Endometrial microvascular endothelial cells (primary cell): ENCODE measurements around the gene NELL1. TPM values are rescaled to one million over a fixed set of nuclear protein-coding genes. Genes with fewer than 3 reads are reported as not detected.
"Not testable (repeated sequence)": the region's sequence is repeated elsewhere in the genome, so short reads cannot be mapped to it uniquely, and the experiment has no call there.

ENCODE experiments used
- in situ Hi-C: cut with HindIII; loops from 2 replicates; pipeline ENCODE4 v1.10.0; 2017; ENCODE audit warnings: low sequenced_read_pairs, low pct_unique_long_range_greater_than_20kb; ENCODE audit errors: inconsistent ontology term
- total RNA-seq: library from RNA; depleted of rRNA; stranded (reverse); fragments of >200 nt; gene quantifications from one replicate; pipeline ENCODE4 v1.2.3, GENCODE V29; 2015; ENCODE audit errors: inconsistent ontology term

NELL1 gene
- total RNA-seq, 1 donor from 2014 or later: not detected

- in situ Hi-C loops: no loop called here
These were observed 556.5 kb downstream of the NELL1 start for GRCh38 chr11:21225860-21226259.

GRCh38 chr11:21229224-21229623, 559.8 kb downstream of the NELL1 start:
- in situ Hi-C loops: no loop called here

DNA sequence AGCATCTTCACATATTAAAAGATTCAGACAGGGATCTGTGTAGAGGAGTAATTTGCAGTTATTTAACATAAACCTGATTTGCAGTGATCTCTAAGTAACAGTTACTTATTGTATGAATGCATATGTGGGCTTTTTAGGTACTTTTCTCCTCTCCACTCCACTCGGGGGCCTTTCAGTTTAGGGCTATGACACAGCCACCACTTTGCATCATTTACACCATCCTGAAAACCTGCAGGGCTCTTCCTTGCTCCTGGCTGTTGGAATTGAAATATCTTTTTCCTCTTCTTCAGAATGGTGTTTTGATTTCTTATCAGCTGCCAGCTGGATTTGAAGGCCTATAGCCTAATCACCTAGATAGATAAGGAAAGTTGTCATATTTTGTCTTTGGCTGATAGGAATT, 580.8 kb downstream of the NELL1 start:
- in situ Hi-C loops: no loop called here

DNA sequence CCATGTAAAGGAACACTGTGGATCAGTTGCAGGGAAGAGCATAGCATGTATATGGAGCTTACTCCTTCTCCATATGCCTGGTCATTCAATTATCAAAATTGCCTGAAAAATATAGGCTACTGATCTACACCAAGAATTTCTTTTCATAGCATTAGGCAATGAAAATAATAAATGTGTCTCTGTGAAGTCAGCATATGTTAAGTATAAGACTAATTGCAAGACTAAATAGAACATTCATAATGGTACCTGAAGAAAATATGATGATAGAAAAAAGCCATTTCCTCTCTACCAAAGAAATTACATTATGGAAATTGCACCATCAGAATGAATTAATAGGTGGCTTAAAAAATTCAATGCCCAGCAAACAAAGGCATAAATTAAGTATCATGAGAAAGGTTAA, 584.7 kb downstream of the NELL1 start:
- in situ Hi-C loops: no loop called here

DNA sequence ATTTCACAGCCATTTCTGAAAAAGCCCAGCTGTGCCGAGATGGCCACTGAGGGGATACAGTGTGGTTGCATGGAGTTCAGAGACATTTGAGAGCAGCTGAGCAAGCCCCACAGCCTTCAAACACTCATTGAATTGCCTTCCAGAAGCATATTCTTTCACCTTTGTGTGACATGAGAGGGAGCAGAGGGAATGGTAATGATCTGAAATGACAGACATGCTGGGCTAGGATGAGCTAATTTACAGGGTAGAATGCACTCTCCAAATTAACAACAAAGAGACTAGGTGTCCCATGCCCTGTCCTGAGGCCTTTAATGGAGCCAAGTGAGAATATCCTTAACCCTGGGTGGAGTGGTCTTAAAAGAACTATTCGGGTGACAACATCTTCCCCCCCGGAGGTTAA, 585.4 kb downstream of the NELL1 start:
- in situ Hi-C loops: no loop called here

GRCh38 chr11:21257461-21257860, 588.1 kb downstream of the NELL1 start:
- in situ Hi-C loops: no loop called here

GRCh38 chr11:21258414-21258813, 589.0 kb downstream of the NELL1 start:
- in situ Hi-C loops: no loop called here

- in situ Hi-C loops: no loop called here
These were observed 590.7 kb downstream of the NELL1 start for GRCh38 chr11:21260101-21260500.

- in situ Hi-C loops: no loop called here
These were observed 593.6 kb downstream of the NELL1 start for GRCh38 chr11:21262992-21263391.

- in situ Hi-C loops: no loop called here
These were observed 594.7 kb downstream of the NELL1 start for GRCh38 chr11:21264125-21264524.

GRCh38 chr11:21268036-21268435, 598.6 kb downstream of the NELL1 start:
- in situ Hi-C loops: no loop called here

GRCh38 chr11:21272139-21272538, 602.8 kb downstream of the NELL1 start:
- in situ Hi-C loops: not testable (repeated sequence)

GRCh38 chr11:21278840-21279239, 609.5 kb downstream of the NELL1 start:
- in situ Hi-C loops: no loop called here

DNA sequence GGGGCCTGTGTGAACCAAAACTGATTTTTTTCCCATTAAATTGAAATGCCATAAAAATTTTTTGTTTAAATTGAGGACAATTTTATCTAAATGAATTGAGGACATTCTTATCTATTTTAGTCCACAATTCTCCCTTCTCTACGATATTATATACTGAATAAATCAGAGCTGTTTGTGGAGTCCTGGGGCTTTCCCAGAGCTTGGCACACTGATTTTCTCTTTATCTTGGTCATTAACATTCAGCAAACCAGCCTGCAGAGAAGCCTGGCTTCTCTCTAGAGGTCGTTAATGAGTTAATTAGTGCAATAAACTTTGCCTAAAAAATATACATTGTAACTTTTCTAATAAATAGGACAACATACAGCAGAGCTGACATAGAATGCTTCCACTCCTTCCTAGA, 615.7 kb downstream of the NELL1 start:
- in situ Hi-C loops: no loop called here

DNA sequence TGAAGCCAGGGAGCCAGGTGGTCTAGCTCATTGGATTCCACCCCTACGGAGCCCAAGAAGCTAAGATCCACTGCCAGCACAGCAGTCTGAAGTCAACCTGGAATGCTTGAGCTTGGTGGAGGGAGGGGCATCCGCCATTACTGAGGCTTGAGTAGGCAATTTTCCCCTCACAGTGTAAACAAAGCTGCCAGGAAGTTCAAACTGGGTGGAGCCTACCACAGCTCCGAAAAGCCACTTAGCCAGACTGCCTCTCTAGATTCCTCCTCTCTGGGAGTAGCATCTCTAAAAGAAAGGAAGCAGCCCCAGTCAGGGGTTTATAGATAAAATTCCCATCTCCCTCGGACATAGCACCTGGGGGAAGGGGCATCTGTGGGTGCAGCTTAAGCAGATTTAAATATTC, 620.3 kb downstream of the NELL1 start:
- in situ Hi-C loops: no loop called here

GRCh38 chr11:21295508-21295907, 626.1 kb downstream of the NELL1 start:
- in situ Hi-C loops: no loop called here

- in situ Hi-C loops: no loop called here
These were observed 632.6 kb downstream of the NELL1 start for GRCh38 chr11:21301981-21302380.

DNA sequence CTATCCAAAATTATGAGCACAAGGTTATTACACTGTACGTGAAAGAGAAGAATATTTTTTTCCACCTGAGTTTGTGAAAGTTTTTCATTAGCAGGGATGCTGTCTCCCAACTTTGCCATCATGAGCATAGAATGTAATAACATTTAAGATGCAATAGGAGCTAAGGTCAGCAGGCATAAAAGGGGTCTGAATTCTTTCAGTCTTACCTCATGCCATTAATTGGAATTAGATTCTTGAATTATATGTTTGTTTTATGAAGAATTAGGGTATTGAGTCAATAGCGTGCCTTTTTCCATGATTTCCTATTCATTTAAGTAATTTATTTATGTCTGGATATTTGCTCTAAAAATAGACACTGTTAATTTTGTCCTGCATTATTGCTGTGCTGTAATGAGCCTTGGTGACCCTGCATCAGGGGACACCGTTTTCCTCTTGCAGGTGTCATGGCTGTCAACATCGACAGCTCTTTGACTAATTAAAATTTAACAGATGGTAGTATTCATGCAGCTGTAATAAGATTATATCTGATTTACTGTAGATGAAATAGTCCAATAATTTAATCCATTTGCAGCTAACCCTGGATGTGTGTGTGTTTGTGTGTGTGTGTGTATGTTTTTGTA, 637.5 kb downstream of the NELL1 start:
- in situ Hi-C loops: no loop called here

- in situ Hi-C loops: no loop called here
These were observed 638.5 kb downstream of the NELL1 start for GRCh38 chr11:21307874-21308273.

GRCh38 chr11:21316591-21316990, 647.2 kb downstream of the NELL1 start:
- in situ Hi-C loops: no loop called here

- in situ Hi-C loops: no loop called here
These were observed 651.7 kb downstream of the NELL1 start for GRCh38 chr11:21321072-21321471.
